WTC11 (cell line): ENCODE measurements around the gene ZFPL1. TPM values are rescaled to one million over a fixed set of nuclear protein-coding genes. Genes with fewer than 3 reads are reported as not detected.
A peak's percentile ranks its signal among the peaks of the same experiment; 100 is the strongest.

Experiments used
- ATAC-seq: fragments of 200-7000 bp; cut with Tn5 transposase; 2 replicates; pipeline ENCODE4 v1.10.0; 2021; ENCODE audit warnings: mild to moderate bottlenecking, moderate library complexity
- CTCF ChIA-PET: fragments of 300-600 bp; sonication (Branson Sonifier 250); formaldehyde crosslinking; loops from one replicate; lab custom pipeline; 2021; ENCODE audit warnings: antibody characterized with exemption; lab: Charles Lee
- POLR2A ChIA-PET: fragments of 350-600 bp; sonication (Branson Sonifier 250); formaldehyde crosslinking; loops from one replicate; lab custom pipeline; 2021; ENCODE audit warnings: antibody characterized with exemption; lab: Charles Lee
- DNase-seq: peaks from one replicate; pipeline ENCODE4 v3.0.0; 2021; ENCODE audit warnings: low spot score
- H3K27ac Mint-ChIP-seq: 2 replicates; pipeline ENCODE4 v1.8.0; 2021; ENCODE audit warnings: mixed read lengths
- H3K27me3 Mint-ChIP-seq: 2 replicates; pipeline ENCODE4 v1.8.0; 2021; ENCODE audit warnings: low read depth, mild to moderate bottlenecking, moderate library complexity, mixed read lengths
- H3K36me3 Mint-ChIP-seq: 2 replicates; pipeline ENCODE4 v1.8.0; 2021; ENCODE audit warnings: mixed read lengths
- H3K4me1 Mint-ChIP-seq: 2 replicates; pipeline ENCODE4 v1.8.0; 2022; ENCODE audit warnings: mixed read lengths
- H3K4me3 Mint-ChIP-seq: 2 replicates; pipeline ENCODE4 v1.8.0; 2021; ENCODE audit warnings: mild to moderate bottlenecking, moderate library complexity, mixed read lengths
- H3K9me3 Mint-ChIP-seq: 2 replicates; pipeline ENCODE4 v1.8.0; 2021; ENCODE audit warnings: mixed read lengths
- ATF3 ChIP-seq: sonication (generic); formaldehyde crosslinking; conservative IDR thresholded peaks from 2 replicates; pipeline ENCODE4 v1.8.1; 2022; ENCODE audit warnings: mild to moderate bottlenecking, missing genetic modification reagents
- ATF6 ChIP-seq: sonication (generic); formaldehyde crosslinking; IDR thresholded peaks from 2 replicates; pipeline ENCODE4 v1.8.1; 2023; ENCODE audit warnings: mild to moderate bottlenecking, missing genetic modification reagents
- JUN ChIP-seq: sonication (generic); formaldehyde crosslinking; IDR thresholded peaks from 2 replicates; pipeline ENCODE4 v1.8.0; 2023; ENCODE audit warnings: mild to moderate bottlenecking, missing genetic modification reagents
- PRRX2 ChIP-seq: fragments of 250-450 bp; sonication (Bioruptor Pico); IDR thresholded peaks from 2 replicates; pipeline ENCODE4 v1.8.0; 2021; ENCODE audit warnings: mild to moderate bottlenecking
- RORB ChIP-seq: fragments of 250-450 bp; sonication (Bioruptor Pico); IDR thresholded peaks from 2 replicates; pipeline ENCODE4 v1.9.0; 2021; ENCODE audit warnings: mild to moderate bottlenecking
- SMAD4 ChIP-seq: sonication (generic); formaldehyde crosslinking; IDR thresholded peaks from 2 replicates; pipeline ENCODE4 v1.8.0; 2022; ENCODE audit warnings: mild to moderate bottlenecking, missing genetic modification reagents
- SP1 ChIP-seq: sonication (generic); formaldehyde crosslinking; conservative IDR thresholded peaks from 2 replicates; pipeline ENCODE4 v1.8.1; 2022; ENCODE audit warnings: missing genetic modification reagents
- TEAD4 ChIP-seq: sonication (generic); formaldehyde crosslinking; IDR thresholded peaks from 2 replicates; pipeline ENCODE4 v1.8.0; 2022; ENCODE audit warnings: mild to moderate bottlenecking, missing genetic modification reagents
- ZNF121 ChIP-seq: sonication (generic); formaldehyde crosslinking; IDR thresholded peaks from 2 replicates; pipeline ENCODE4 v1.8.0; 2023; ENCODE audit warnings: missing genetic modification reagents
- ZNF232 ChIP-seq: sonication (generic); formaldehyde crosslinking; IDR thresholded peaks from 2 replicates; pipeline ENCODE4 v1.8.0; 2022; ENCODE audit warnings: mild to moderate bottlenecking, missing genetic modification reagents
- ZNF423 ChIP-seq: fragments of 250-450 bp; sonication (Bioruptor Pico); IDR thresholded peaks from 2 replicates; pipeline ENCODE4 v2.1.2; 2022; ENCODE audit warnings: mild to moderate bottlenecking, moderate library complexity
- total RNA-seq: library from RNA; stranded (reverse); gene quantifications from 3 replicates; pipeline ENCODE4 v1.2.3, GENCODE V29; 2021
- TF ChIP-seq, protein P1 (sequence below): sonication (generic); formaldehyde crosslinking; IDR thresholded peaks from 2 replicates; pipeline ENCODE4 v1.8.0; 2023; ENCODE audit warnings: mild to moderate bottlenecking, missing genetic modification reagents
- TF ChIP-seq, protein P2 (sequence below): sonication (generic); formaldehyde crosslinking; IDR thresholded peaks from 2 replicates; pipeline ENCODE4 v1.8.0; 2022; ENCODE audit warnings: mild to moderate bottlenecking, missing genetic modification reagents
- TF ChIP-seq, protein P3 (sequence below): sonication (generic); formaldehyde crosslinking; IDR thresholded peaks from 2 replicates; pipeline ENCODE4 v1.8.1; 2022; ENCODE audit warnings: low read depth, missing genetic modification reagents, borderline replicate concordance
- TF ChIP-seq, protein P4 (sequence below): sonication (generic); formaldehyde crosslinking; IDR thresholded peaks from 2 replicates; pipeline ENCODE4 v1.8.0; 2023; ENCODE audit warnings: missing genetic modification reagents

ZFPL1 gene
- total RNA-seq, 1 experiment from 2014 or later, result 33.8 TPM

DNA sequence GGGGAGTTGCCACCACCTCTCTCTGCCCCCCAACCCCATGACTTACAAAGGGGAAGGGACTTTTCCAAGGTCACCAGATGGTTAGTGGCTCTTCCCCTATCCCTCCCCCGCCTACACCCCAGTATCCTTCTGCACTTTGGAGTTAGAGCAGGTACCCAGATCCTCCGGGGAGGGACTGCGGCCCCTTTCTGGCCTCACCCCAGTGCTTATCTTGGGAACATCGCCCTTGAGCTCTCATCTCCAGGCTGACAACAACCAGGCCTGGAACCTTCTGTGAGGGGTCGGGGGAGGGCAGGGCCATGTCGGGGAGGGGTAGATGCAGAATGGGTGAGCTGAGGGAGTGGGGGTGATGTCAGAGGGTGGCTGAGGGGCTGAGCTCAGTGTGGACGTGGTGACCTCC lies 18.2 kb upstream of the ZFPL1 start (continued):
- no peak for TF ChIP-seq ATF3
- TF ChIP-seq, all 79 proteins: peak for 0

DNA sequence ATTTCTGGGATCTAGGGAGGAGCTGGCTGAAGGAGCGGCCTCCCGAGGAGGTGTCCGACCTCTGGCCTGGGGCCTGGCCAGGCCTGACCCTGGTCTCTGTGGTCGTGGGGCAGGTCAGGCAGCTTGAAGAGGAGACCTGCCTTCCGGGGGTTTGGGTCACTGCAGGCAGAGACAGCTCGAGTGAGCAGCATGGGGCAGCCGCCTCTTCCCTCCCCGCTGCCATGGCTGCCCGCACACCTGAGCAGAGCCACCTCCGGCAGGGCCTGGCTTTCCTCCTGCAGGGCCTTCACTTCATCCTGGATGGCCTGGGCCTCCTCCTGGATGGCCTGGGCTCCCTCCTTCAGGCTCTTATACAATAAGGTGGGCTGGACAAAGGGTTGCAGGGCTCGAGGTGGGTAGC lies 17.7 kb upstream of the ZFPL1 start:
- Mint-ChIP-seq H3K27me3 (no peaks in the 10 kb centered on the region; the same call in 1 of the 2 replicates), H3K4me3 (peak overlapping the region; percentile 49), H3K36me3 (no peaks in the 10 kb centered on the region), H3K27ac (no peak overlapping the region; the same call in 1 of the 2 replicates), H3K9me3 (no peaks in the 10 kb centered on the region), H3K4me1 (peaks cover 23% of the 10 kb centered on the region)
- no peak for DNase-seq
- peak; percentile 4; the same call in 1 of the 2 replicates for ATAC-seq
- TF ChIP-seq SP1 (CRISPR knock-in tag) (0 out of 2 replicates have a peak, but pooled peaks have one; percentile 20), ZNF232 (CRISPR knock-in tag) (no peak)
- ChIA-PET POLR2A (interaction anchor here (0.8 to 1.4 kb wide), 4 partner anchors 9 to 116 kb away, joined by 3 to 4 read pairs (median 3); partner anchors contain the start of genes CAPN1, SAC3D1 and VPS51), CTCF (interaction anchor here (0.5 to 2.2 kb wide), 12 partner anchors 9 to 219 kb away, joined by 3 to 10 read pairs (median 4); partner anchors contain the start of genes ARL2, FAU, MRPL49 and SAC3D1)

- Mint-ChIP-seq H3K27me3 (no peaks in the 10 kb centered on the region; the same call in 1 of the 2 replicates), H3K4me1 (peaks cover 23% of the 10 kb centered on the region)
- TF ChIP-seq SP1 (CRISPR knock-in tag) (0 out of 2 replicates have a peak, but pooled peaks have one; percentile 0), TEAD4 (no peak), ZNF121 (peak; percentile 97), ZNF423 (CRISPR knock-in tag) (peak; percentile 40; the same call in 1 of the 2 replicates)
- TF ChIP-seq, protein P1, sequence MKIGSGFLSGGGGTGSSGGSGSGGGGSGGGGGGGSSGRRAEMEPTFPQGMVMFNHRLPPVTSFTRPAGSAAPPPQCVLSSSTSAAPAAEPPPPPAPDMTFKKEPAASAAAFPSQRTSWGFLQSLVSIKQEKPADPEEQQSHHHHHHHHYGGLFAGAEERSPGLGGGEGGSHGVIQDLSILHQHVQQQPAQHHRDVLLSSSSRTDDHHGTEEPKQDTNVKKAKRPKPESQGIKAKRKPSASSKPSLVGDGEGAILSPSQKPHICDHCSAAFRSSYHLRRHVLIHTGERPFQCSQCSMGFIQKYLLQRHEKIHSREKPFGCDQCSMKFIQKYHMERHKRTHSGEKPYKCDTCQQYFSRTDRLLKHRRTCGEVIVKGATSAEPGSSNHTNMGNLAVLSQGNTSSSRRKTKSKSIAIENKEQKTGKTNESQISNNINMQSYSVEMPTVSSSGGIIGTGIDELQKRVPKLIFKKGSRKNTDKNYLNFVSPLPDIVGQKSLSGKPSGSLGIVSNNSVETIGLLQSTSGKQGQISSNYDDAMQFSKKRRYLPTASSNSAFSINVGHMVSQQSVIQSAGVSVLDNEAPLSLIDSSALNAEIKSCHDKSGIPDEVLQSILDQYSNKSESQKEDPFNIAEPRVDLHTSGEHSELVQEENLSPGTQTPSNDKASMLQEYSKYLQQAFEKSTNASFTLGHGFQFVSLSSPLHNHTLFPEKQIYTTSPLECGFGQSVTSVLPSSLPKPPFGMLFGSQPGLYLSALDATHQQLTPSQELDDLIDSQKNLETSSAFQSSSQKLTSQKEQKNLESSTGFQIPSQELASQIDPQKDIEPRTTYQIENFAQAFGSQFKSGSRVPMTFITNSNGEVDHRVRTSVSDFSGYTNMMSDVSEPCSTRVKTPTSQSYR (CRISPR knock-in tag), result no peak
- TF ChIP-seq, all 79 proteins: peak for 3
- H3K9me3 Mint-ChIP-seq, result no peaks in the 10 kb centered on the region
- POLR2A ChIA-PET, result interaction anchor here (1.1 to 1.4 kb wide), 3 partner anchors 9 to 115 kb away, joined by 3 to 4 read pairs (median 3); partner anchors contain the start of genes CAPN1 and SAC3D1
- ATAC-seq, result peak; percentile 87
- CTCF ChIA-PET, result interaction anchor here (0.5 to 2.2 kb wide), 10 partner anchors 9 to 220 kb away, joined by 3 to 10 read pairs (median 4); partner anchors contain the start of genes ARL2, FAU, MRPL49 and TM7SF2
- no peaks in the 10 kb centered on the region for H3K36me3 Mint-ChIP-seq
- H3K27ac Mint-ChIP-seq, result peak overlapping the region; percentile 91
- peak; percentile 73 for DNase-seq
- H3K4me3 Mint-ChIP-seq, result peak overlapping the region; percentile 49
Observed at GRCh38 chr11:65066805-65067291, 17.2 kb upstream of the ZFPL1 start.

DNA sequence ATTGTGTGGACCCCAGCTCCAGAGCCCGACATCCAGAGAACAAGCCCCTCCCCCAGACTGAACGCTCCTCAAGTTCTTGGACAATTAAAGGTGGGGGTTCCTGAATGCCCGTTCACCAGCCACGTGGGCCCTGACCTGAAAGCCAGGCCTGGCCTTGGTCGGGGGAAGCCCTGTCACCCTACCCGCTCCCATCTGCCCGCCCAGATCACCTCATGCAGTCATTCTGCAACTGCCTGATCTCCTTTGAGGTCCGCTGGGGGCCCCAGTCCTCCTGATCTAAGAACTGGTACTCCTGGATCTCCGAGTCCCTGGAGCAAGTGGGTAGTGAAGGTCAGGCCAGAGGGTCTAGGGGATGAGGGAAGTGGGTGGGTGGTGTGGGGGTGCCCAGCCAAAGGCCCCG lies 16.6 kb upstream of the ZFPL1 start:
- DNase-seq (no peak), ATAC-seq (no peak)
- peak overlapping the region; percentile 91 for H3K27ac Mint-ChIP-seq
- no peaks in the 10 kb centered on the region for H3K36me3 Mint-ChIP-seq
- no peak for TF ChIP-seq RORB (CRISPR knock-in tag)
- no peak for TF ChIP-seq SMAD4 (CRISPR knock-in tag)
- TF ChIP-seq PRRX2 (CRISPR knock-in tag), result no peak
- TF ChIP-seq ATF3, result no peak
- TF ChIP-seq, protein P2, sequence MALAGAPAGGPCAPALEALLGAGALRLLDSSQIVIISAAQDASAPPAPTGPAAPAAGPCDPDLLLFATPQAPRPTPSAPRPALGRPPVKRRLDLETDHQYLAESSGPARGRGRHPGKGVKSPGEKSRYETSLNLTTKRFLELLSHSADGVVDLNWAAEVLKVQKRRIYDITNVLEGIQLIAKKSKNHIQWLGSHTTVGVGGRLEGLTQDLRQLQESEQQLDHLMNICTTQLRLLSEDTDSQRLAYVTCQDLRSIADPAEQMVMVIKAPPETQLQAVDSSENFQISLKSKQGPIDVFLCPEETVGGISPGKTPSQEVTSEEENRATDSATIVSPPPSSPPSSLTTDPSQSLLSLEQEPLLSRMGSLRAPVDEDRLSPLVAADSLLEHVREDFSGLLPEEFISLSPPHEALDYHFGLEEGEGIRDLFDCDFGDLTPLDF, result no peak
- TF ChIP-seq, protein P3, sequence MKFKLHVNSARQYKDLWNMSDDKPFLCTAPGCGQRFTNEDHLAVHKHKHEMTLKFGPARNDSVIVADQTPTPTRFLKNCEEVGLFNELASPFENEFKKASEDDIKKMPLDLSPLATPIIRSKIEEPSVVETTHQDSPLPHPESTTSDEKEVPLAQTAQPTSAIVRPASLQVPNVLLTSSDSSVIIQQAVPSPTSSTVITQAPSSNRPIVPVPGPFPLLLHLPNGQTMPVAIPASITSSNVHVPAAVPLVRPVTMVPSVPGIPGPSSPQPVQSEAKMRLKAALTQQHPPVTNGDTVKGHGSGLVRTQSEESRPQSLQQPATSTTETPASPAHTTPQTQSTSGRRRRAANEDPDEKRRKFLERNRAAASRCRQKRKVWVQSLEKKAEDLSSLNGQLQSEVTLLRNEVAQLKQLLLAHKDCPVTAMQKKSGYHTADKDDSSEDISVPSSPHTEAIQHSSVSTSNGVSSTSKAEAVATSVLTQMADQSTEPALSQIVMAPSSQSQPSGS (CRISPR knock-in tag), result no peak
- no peak for TF ChIP-seq JUN (CRISPR knock-in tag)
- TF ChIP-seq ATF6, result no peak
- TF ChIP-seq, protein P4, sequence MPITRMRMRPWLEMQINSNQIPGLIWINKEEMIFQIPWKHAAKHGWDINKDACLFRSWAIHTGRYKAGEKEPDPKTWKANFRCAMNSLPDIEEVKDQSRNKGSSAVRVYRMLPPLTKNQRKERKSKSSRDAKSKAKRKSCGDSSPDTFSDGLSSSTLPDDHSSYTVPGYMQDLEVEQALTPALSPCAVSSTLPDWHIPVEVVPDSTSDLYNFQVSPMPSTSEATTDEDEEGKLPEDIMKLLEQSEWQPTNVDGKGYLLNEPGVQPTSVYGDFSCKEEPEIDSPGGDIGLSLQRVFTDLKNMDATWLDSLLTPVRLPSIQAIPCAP (CRISPR knock-in tag), result no peak
- no peaks in the 10 kb centered on the region for H3K9me3 Mint-ChIP-seq
- H3K27me3 Mint-ChIP-seq, result no peaks in the 10 kb centered on the region
- peak overlapping the region; percentile 49; the same call in 1 of the 2 replicates for H3K4me3 Mint-ChIP-seq
- CTCF ChIA-PET, result interaction anchor here (0.5 to 2.2 kb wide), 2 partner anchors 53 to 67 kb away, joined by 4 to 10 read pairs; partner anchors contain the start of gene ARL2
- POLR2A ChIA-PET, result no interaction called here
- peaks cover 23% of the 10 kb centered on the region for H3K4me1 Mint-ChIP-seq
